Spleen (tissue), 11 donors: ENCODE data around the gene GSPT1. TPM values are rescaled to one million over a fixed set of nuclear protein-coding genes. Genes with fewer than 3 reads are reported as not detected.

Source experiments
- DNase-seq: peaks from one replicate; pipeline ENCODE4 v3.0.0-alpha.2; 2020
- H3K27ac ChIP-seq, 8 donors: fragments of 200-600 bp; sonication (generic) in 7 of 8; 1 replicate in 4 of 8; 2 replicates in 4 of 8; pipeline versions ENCODE4 v1.5.0 to v1.8.0; 2016 to 2021; ENCODE audit warnings: inconsistent platforms in 4 of 8, mild to moderate bottlenecking in 4 of 8, moderate library complexity in 1 of 8
- H3K27me3 ChIP-seq, 7 donors: fragments of 200-600 bp; sonication (generic) in 6 of 7; replicated peaks in 1 of 7; 1 replicate in 4 of 7; 2 replicates in 3 of 7; pipeline versions ENCODE4 v1.5.0 to v1.8.0; 2016 to 2021; ENCODE audit warnings: inconsistent platforms in 3 of 7, mild to moderate bottlenecking in 1 of 7
- H3K36me3 ChIP-seq, 6 donors: fragments of 200-600 bp; sonication (generic) in 5 of 6; 1 replicate in 4 of 6; 2 replicates in 2 of 6; pipeline versions ENCODE4 v1.5.0 to v1.8.0; 2016 to 2021; ENCODE audit warnings: inconsistent platforms in 2 of 6
- H3K4me1 ChIP-seq, 6 donors: fragments of 200-600 bp; sonication (generic) in 5 of 6; 1 replicate in 3 of 6; 2 replicates in 3 of 6; pipeline versions ENCODE4 v1.5.0 to v1.8.0; 2016 to 2021; ENCODE audit warnings: inconsistent platforms in 3 of 6
- H3K4me3 ChIP-seq, 8 donors: fragments of 200-600 bp; sonication (generic) in 7 of 8; 1 replicate in 4 of 8; 2 replicates in 4 of 8; pipeline versions ENCODE4 v1.5.0 to v1.8.0; 2016 to 2021; ENCODE audit warnings: inconsistent platforms in 4 of 8, mild to moderate bottlenecking in 4 of 8, moderate library complexity in 2 of 8
- H3K9me3 ChIP-seq, 8 donors: fragments of 200-600 bp; sonication (generic) in 7 of 8; 1 replicate in 4 of 8; 2 replicates in 4 of 8; pipeline versions ENCODE4 v1.5.0 to v1.8.0; 2016 to 2021; ENCODE audit warnings: inconsistent platforms in 4 of 8
- CTCF ChIP-seq, 11 experiments: fragments of 200-600 bp in 7 of 11; fragments of 450-650 bp in 4 of 11; sonication (generic) in 4 of 11; IDR thresholded peaks in 8 of 11; conservative IDR thresholded peaks in 3 of 11; 1 replicate in 7 of 11; 2 replicates in 4 of 11; pipeline versions ENCODE4 v1.4.0 to v1.8.0; 2016 to 2021; ENCODE audit warnings: antibody characterized with exemption in 11 of 11, inconsistent platforms in 4 of 11, mild to moderate bottlenecking in 1 of 11
- POLR2A ChIP-seq, 3 donors: fragments of 450-650 bp; IDR thresholded peaks; one replicate each; pipeline ENCODE4 v1.5.1; 2017; ENCODE audit warnings: antibody characterized with exemption in 3 of 3, mild to moderate bottlenecking in 1 of 3
- POLR2AphosphoS5 ChIP-seq, 3 donors: sonication (generic); formaldehyde crosslinking; IDR thresholded peaks; one replicate each; pipeline ENCODE4 v1.5.1; 2017; ENCODE audit warnings: antibody characterized with exemption in 3 of 3
- WGBS, 5 donors: extraction: QIAGEN DNeasy Blood & Tissue Kit in 3 of 5; methylation state at CpG; one replicate each; pipeline versions ENCODE4 v1.1.5 to v1.1.7; 2013 to 2018; 5-methylcytosine and 5-hydroxymethylcytosine counted together
- intact Hi-C: fragments of 100-400 bp; cut with DNase I; formaldehyde crosslinking; loops from one replicate; pipeline ENCODE4 v1.15.0; 2023; ENCODE audit warnings: low total_unique reads
- polyA plus RNA-seq, 3 donors: library from polyadenylated mRNA; stranded (reverse); fragments of 200-250 nt; gene quantifications; one replicate each; pipeline ENCODE4 v1.2.1, GENCODE V29; 2013
- total RNA-seq, 7 donors: library from RNA; depleted of rRNA in 3 of 7; stranded (reverse); fragments of >200 nt in 3 of 7; fragmentation: NEBNext Ultra II Directional in 4 of 7; extraction: Animal tissue kit (Norgen Biotek cat#: 25700) in 4 of 7; gene quantifications; one replicate each; pipeline versions ENCODE4 v1.1.0 to v1.2.1, GENCODE V29; 2016 to 2021
- donor health status: healthy with polysubstance abuse.
- donor health status: DM: no; HTN: no; CAD: no; lungs with moderate emphysema.
- donor health status: DM: no; HTN: no; CAD: no.
- donor health status: Bipolar disorder and iron deficiency.
- donor health status: healthy.
- donor health status: DM: no; HTN: no; CAD: no.
- donor health status: DM: yes; HTN: yes; CAD: no.

GSPT1 gene
- total and polyA plus RNA-seq, 10 donors = 17.1 to 123 (median 62.3) TPM

- peak overlapping the region; percentile 67 to 99 (median 92) for H3K27ac ChIP-seq
- peaks cover 16 to 38% (median 34%) of the 10 kb centered on the region in 6 donors for H3K4me1 ChIP-seq
- H3K4me3 ChIP-seq = peak overlapping the region; percentile 23 to 99 (median 86)
- no peaks in the 10 kb centered on the region for H3K36me3 ChIP-seq
- DNase-seq = no peak
- intact Hi-C loops = no loop called here
- H3K9me3 ChIP-seq = no peaks in the 10 kb centered on the region
- WGBS, 5 donors = 69 to 83% (median 78%) methylated on average over 13 of the region's 13 CpGs
- peaks cover 0 to 5% (median 0%) of the 10 kb centered on the region in 7 donors for H3K27me3 ChIP-seq
- TF ChIP-seq POLR2A (IDR thresholded peaks at IDR 0.05) = no peak
- no peak for TF ChIP-seq POLR2AphosphoS5 (IDR thresholded peaks at IDR 0.05)
- TF ChIP-seq CTCF (IDR thresholded peaks at IDR 0.05 in 8 of 11, conservative IDR thresholded peaks at IDR 0.05 in 3 of 11) = no peak
Measured at GRCh38 chr16:11916524-11917285, 949 bp upstream of the GSPT1 start.

GRCh38 chr16:11915114-11915643 is 577 bp downstream of the GSPT1 start:
- WGBS, 5 donors = 0 to 1% (median 1%) methylated on average over 11 to 79 of the region's 79 CpGs
- Histone ChIP-seq H3K36me3 (no peaks in the 10 kb centered on the region), H3K4me1 (peaks cover 23 to 53% (median 48%) of the 10 kb centered on the region in 6 donors), H3K27ac (peak overlapping the region; percentile 85 to 99 (median 92)), H3K27me3 (no peaks in the 10 kb centered on the region), H3K9me3 (no peaks in the 10 kb centered on the region), H3K4me3 (peak overlapping the region; percentile 75 to 99 (median 90))
- TF ChIP-seq POLR2A (IDR thresholded peaks at IDR 0.05) (no peak), POLR2AphosphoS5 (IDR thresholded peaks at IDR 0.05) (no peak), CTCF (IDR thresholded peaks at IDR 0.05 in 8 of 11, conservative IDR thresholded peaks at IDR 0.05 in 3 of 11) (no peak)
- intact Hi-C loops = no loop called here
- peak; percentile 92 for DNase-seq

GRCh38 chr16:11914210-11915113 is 1.3 kb downstream of the GSPT1 start:
- Histone ChIP-seq H3K27me3 (no peaks in the 10 kb centered on the region), H3K4me3 (peak overlapping the region; percentile 75 to 99 (median 90)), H3K36me3 (no peaks in the 10 kb centered on the region), H3K4me1 (peaks cover 24 to 60% (median 55%) of the 10 kb centered on the region in 6 donors), H3K9me3 (no peaks in the 10 kb centered on the region), H3K27ac (peak overlapping the region; percentile 85 to 99 (median 92))
- DNase-seq = no peak
- 1 to 3% (median 2%) methylated on average over 24 to 30 of the region's 30 CpGs for WGBS, 5 donors
- TF ChIP-seq POLR2AphosphoS5 (IDR thresholded peaks at IDR 0.05) (no peak), POLR2A (IDR thresholded peaks at IDR 0.05) (no peak), CTCF (IDR thresholded peaks at IDR 0.05 in 8 of 11, conservative IDR thresholded peaks at IDR 0.05 in 3 of 11) (no peak)
- intact Hi-C loops = no loop called here
